ENCODE measurements around the gene HMX1. TPM values are rescaled to one million over a fixed set of nuclear protein-coding genes. Genes with fewer than 3 reads are reported as not detected.

Gene HMX1
- total RNA-seq, 1 donor from 2014 or later, result not detected

DNA sequence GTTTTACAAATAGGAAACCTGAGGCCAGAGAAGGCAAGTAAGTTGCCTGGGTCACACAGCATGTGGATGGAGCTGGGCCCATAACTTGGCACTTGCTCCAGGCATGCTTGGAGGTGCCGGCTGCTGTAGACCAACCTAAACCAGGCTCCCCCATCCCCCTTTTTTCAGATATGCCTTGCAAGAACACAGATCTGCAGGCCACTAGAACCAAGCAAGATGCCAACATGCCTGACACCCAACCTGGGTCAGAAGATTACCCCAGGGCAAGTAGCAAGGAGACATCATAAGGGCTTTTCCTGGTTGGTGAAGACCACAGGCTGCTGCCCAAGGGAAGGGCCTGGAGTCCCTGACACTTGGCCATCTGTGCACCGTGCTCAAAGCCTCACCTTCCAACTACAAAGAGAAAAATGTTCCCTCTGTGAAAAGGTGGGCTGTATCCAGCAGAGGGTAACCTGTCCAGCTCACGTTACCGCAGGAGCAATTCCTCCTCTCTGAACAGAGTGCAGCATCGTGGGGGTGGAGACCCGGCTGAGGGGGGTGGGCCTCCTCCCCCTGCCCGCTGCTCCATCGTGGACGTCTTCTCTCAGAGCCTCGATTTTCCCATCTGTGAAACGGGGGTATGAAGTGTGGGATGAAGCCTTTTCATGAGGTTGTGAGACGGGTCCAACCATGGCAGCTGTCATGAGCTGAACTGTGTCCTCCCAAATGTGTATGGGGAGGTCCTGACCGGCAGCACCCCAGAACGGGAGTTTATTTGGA is 23.0 kb downstream of the HMX1 start:
- H3K36me3 ChIP-seq, result no peaks in the 10 kb centered on the region
- no peak overlapping the region for H3K4me3 ChIP-seq
- H3K27ac ChIP-seq, result no peak overlapping the region
- TF ChIP-seq, protein P1, sequence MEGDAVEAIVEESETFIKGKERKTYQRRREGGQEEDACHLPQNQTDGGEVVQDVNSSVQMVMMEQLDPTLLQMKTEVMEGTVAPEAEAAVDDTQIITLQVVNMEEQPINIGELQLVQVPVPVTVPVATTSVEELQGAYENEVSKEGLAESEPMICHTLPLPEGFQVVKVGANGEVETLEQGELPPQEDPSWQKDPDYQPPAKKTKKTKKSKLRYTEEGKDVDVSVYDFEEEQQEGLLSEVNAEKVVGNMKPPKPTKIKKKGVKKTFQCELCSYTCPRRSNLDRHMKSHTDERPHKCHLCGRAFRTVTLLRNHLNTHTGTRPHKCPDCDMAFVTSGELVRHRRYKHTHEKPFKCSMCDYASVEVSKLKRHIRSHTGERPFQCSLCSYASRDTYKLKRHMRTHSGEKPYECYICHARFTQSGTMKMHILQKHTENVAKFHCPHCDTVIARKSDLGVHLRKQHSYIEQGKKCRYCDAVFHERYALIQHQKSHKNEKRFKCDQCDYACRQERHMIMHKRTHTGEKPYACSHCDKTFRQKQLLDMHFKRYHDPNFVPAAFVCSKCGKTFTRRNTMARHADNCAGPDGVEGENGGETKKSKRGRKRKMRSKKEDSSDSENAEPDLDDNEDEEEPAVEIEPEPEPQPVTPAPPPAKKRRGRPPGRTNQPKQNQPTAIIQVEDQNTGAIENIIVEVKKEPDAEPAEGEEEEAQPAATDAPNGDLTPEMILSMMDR (IDR thresholded peaks at IDR 0.05), result no peak
- no peaks in the 10 kb centered on the region for H3K4me1 ChIP-seq
- H3K27me3 ChIP-seq, result peaks cover 54% of the 10 kb centered on the region
- DNase-seq (peak; percentile 43), ATAC-seq (no peak)
- intact Hi-C loops (cut with DNase I), result no loop called here
- no peaks in the 10 kb centered on the region for H3K9me3 ChIP-seq

DNA sequence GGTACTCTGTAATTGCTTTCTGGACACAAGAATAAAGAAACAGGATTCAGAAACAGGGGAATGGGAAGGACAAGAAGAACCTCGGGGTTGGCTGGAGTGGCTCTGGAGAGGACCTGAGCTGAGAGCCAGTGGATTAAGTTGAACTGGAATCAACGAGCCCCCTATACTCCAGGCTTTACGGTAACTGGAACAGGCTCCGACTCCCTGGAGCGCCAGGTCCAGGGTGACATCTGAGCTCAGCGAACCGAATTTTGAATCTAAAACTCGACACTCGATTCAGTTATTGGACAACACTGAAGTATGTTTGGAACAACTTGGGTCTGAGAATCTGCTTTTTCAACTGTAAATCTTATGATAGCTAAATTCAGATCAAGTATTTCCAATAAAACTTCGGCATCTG is 23.9 kb downstream of the HMX1 start:
- ATAC-seq (no peak), DNase-seq (peak; percentile 16)
- Histone ChIP-seq H3K27ac (no peak overlapping the region), H3K4me3 (no peak overlapping the region), H3K27me3 (peaks cover 54% of the 10 kb centered on the region), H3K4me1 (no peaks in the 10 kb centered on the region), H3K9me3 (peaks cover 4% of the 10 kb centered on the region), H3K36me3 (no peaks in the 10 kb centered on the region)
- intact Hi-C loops (cut with DNase I), result no loop called here
- TF ChIP-seq, protein P1 (IDR thresholded peaks at IDR 0.05), result no peak

DNA sequence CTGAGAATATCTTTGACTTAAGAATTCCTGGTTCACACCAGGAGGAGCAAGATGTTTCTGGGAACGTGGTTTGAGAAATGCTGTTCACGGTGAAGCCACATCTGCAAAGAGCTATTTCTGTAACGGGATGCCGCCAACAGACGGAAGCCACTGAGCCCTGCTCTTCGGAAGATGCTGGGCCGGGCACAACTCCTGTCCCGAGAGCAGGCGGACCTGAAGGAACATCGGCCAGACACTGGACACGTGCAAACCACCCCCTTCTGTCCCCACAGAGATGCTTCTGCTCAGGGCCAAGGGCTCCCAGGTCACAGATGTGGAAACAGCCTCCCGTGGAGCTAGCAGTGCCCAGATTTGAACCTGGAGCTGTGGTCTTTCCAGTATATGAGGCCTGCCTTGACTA is 24.3 kb downstream of the HMX1 start:
- Histone ChIP-seq H3K9me3 (peaks cover 4% of the 10 kb centered on the region), H3K4me3 (no peak overlapping the region), H3K36me3 (no peaks in the 10 kb centered on the region), H3K4me1 (no peaks in the 10 kb centered on the region), H3K27ac (no peak overlapping the region), H3K27me3 (peaks cover 51% of the 10 kb centered on the region)
- DNase-seq (peak; percentile 53), ATAC-seq (no peak)
- intact Hi-C loops (cut with DNase I), result no loop called here
- TF ChIP-seq, protein P1 (IDR thresholded peaks at IDR 0.05), result no peak

DNA sequence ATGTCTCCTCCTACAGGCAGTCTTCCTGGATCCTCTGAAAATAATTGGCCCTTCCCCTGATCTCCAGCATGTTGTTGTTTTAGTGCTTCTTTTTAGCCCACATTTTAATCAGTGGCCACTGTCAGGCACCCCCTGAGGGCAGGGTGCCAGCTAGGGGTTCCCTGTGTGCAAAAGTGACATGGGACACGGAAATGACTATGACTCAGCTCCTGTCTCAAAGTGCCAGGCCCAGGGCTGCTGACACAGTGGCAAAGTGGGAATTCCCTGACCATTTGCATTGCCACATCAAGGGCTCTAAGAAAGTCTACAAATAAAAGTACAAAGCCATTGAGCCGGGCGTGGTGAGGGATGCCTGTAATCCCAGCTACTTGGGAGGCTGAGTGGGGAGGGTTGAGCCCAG is 24.8 kb downstream of the HMX1 start:
- intact Hi-C loops (cut with DNase I), result no loop called here
- peaks cover 49% of the 10 kb centered on the region for H3K27me3 ChIP-seq
- no peak overlapping the region for H3K27ac ChIP-seq
- TF ChIP-seq, protein P1 (IDR thresholded peaks at IDR 0.05), result no peak
- peaks cover 4% of the 10 kb centered on the region for H3K9me3 ChIP-seq
- peak; percentile 37 for DNase-seq
- no peaks in the 10 kb centered on the region for H3K36me3 ChIP-seq
- no peaks in the 10 kb centered on the region for H3K4me1 ChIP-seq
- no peak for ATAC-seq
- H3K4me3 ChIP-seq, result no peak overlapping the region

DNA sequence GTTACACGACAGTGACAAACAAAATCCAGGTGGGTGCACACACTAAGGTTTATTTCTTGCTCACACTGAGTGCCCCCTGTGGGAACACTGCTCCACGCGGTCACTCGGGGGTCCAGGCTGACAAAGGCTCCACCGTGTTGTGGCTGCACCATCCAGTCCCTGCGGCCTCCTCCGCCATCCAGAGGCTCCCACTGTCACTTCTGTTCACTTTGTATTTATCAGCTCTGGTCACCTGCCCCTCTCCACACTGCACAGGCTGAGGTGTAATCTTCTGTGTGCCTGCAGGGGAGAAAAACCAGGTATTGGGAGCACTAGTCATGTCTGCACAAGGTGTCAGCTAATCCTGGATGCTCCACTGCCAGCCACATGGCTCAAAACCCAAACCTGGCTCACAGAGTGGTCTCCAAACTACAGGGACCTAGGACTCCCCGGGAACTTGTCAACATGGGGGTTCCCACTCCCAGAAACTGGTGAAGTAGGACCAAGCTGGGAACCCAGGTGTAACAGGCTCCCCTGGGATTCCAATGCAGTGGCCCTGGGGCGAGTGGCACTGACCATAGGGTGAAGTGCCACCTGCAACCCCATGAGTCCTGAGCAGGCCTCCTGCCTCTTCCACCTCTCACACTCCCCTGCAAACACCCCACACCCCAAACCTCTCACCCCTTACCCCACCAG is 25.5 kb downstream of the HMX1 start:
- H3K27me3 ChIP-seq, result peaks cover 46% of the 10 kb centered on the region
- no peak overlapping the region for H3K4me3 ChIP-seq
- DNase-seq (peak; percentile 48), ATAC-seq (no peak)
- no peaks in the 10 kb centered on the region for H3K4me1 ChIP-seq
- intact Hi-C loops (cut with DNase I), result no loop called here
- H3K27ac ChIP-seq, result no peak overlapping the region
- peaks cover 4% of the 10 kb centered on the region for H3K9me3 ChIP-seq
- TF ChIP-seq, protein P1 (IDR thresholded peaks at IDR 0.05), result no peak
- no peaks in the 10 kb centered on the region for H3K36me3 ChIP-seq
